HepG2 (cell line): Measurements from ENCODE around the gene DISP1.

ENCODE experiments used
- TARDBP ChIP-seq: sonication (generic); formaldehyde crosslinking; IDR thresholded peaks from 2 replicates; pipeline ENCODE4 v1.8.0; 2022; ENCODE audit warnings: mild to moderate bottlenecking, missing genetic modification reagents
- ZC3H4 ChIP-seq: sonication (generic); formaldehyde crosslinking; IDR thresholded peaks from 2 replicates; pipeline ENCODE4 v1.4.0; 2020; ENCODE audit warnings: missing genetic modification reagents, borderline replicate concordance
- ZNF768 ChIP-seq: sonication (generic); formaldehyde crosslinking; IDR thresholded peaks from 2 replicates; pipeline ENCODE4 v1.4.0; 2020; ENCODE audit warnings: missing genetic modification reagents

GRCh38 chr1:222784916-222785315 lies 29.9 kb upstream of the DISP1 start:
- TF ChIP-seq TARDBP (no peak), ZNF768 (CRISPR knock-in tag) (no peak), ZC3H4 (CRISPR knock-in tag) (no peak)
